Upper lobe of left lung (tissue), 6 donors: Measurements from ENCODE around the gene SLC4A3. TPM values are rescaled to one million over a fixed set of nuclear protein-coding genes. Genes with fewer than 3 reads are reported as not detected.

Source experiments
- ATAC-seq, 2 donors: fragments of 200-7000 bp; cut with Tn5 transposase; one replicate each; pipeline ENCODE4 v1.9.1; 2022; ENCODE audit warnings: mild to moderate bottlenecking in 2 of 2, moderate library complexity in 2 of 2; ENCODE audit not compliant: low FRiP score in 2 of 2
- DNase-seq, 2 donors: peaks; one replicate each; pipeline ENCODE4 v3.0.0-alpha.2; 2019 to 2020
- H3K27ac ChIP-seq, 4 donors: fragments of 200-600 bp; sonication (generic); one replicate each; pipeline ENCODE4 v1.5.1; 2016 to 2019
- H3K27me3 ChIP-seq, 4 donors: fragments of 200-600 bp; sonication (generic); one replicate each; pipeline ENCODE4 v1.5.1; 2017 to 2019
- H3K36me3 ChIP-seq, 4 donors: fragments of 200-600 bp; sonication (generic); one replicate each; pipeline ENCODE4 v1.5.1; 2016 to 2019
- H3K4me1 ChIP-seq, 4 donors: fragments of 200-600 bp; sonication (generic); one replicate each; pipeline ENCODE4 v1.5.1; 2018 to 2019
- H3K4me3 ChIP-seq, 4 donors: fragments of 200-600 bp; sonication (generic); one replicate each; pipeline ENCODE4 v1.5.1; 2017 to 2019; ENCODE audit warnings: mild to moderate bottlenecking in 2 of 4, moderate library complexity in 1 of 4
- H3K9me3 ChIP-seq, 4 donors: fragments of 200-600 bp; sonication (generic); one replicate each; pipeline ENCODE4 v1.5.1; 2018 to 2019
- CTCF ChIP-seq, 6 experiments: fragments of 450-650 bp in 4 of 6; fragments of 200-600 bp in 2 of 6; sonication (generic) in 2 of 6; IDR thresholded peaks; one replicate each; pipeline ENCODE4 v1.5.1; 2016 to 2019; ENCODE audit warnings: antibody characterized with exemption in 6 of 6
- EP300 ChIP-seq, 4 donors: sonication (generic); formaldehyde crosslinking; IDR thresholded peaks; one replicate each; pipeline ENCODE4 v1.5.1; 2017; ENCODE audit warnings: antibody characterized with exemption in 4 of 4, control low read depth in 2 of 4
- POLR2A ChIP-seq, 4 donors: fragments of 450-650 bp; IDR thresholded peaks; one replicate each; pipeline ENCODE4 v1.5.1; 2016 to 2017; ENCODE audit warnings: antibody characterized with exemption in 4 of 4, mild to moderate bottlenecking in 2 of 4
- POLR2AphosphoS5 ChIP-seq, 2 donors: sonication (generic); formaldehyde crosslinking; IDR thresholded peaks; one replicate each; pipeline ENCODE4 v1.5.1; 2017; ENCODE audit warnings: antibody characterized with exemption in 2 of 2
- WGBS, 2 donors: methylation state at CpG; one replicate each; pipeline ENCODE4 v1.1.5; 2017 to 2018; 5-methylcytosine and 5-hydroxymethylcytosine counted together
- total RNA-seq, 6 donors: library from RNA; depleted of rRNA in 4 of 6; stranded (reverse); fragments of >200 nt in 4 of 6; gene quantifications; one replicate each; pipeline versions ENCODE4 v1.1.0 to v1.2.1, GENCODE V29; 2016 to 2021
- donor health status: DM: no; HTN: no; CAD: no; lungs with moderate emphysema.
- donor health status: DM: no; HTN: yes; CAD: no; lungs with severe emphysema.

The SLC4A3 gene
- total RNA-seq, 6 donors from 2014 or later = 0.30 to 14.7 (median 2.1) TPM

DNA sequence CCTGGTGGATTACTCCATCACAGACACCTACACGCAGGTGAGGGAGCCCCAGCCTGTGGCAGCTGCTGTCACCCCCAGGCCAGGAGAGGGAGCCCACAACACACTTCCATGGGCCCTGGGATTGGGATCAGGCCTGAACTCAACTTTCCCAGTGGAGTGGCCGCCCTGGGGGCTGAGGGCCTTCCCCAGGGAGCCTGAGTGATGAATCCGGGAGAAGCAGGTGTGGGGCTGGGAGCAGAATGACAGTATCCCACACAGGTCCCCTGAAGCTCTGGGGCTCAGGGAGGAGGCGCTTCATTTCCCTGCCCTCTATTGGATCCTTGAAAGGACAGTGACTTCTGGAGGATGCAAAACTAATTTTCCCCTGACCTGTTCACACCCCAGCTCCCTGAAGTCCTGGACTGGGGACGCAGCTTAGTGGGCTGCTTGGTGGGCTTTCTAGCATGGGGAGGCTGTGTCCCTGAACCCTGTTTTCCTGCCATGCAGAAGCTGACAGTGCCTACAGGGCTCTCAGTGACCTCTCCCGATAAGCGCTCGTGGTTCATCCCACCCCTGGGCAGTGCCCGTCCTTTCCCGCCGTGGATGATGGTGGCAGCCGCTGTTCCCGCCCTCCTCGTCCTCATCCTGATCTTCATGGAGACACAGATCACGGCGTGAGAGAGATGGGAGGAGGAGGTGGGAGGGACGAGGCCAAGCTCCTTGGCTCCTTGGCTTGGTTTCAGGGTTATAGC is 11.0 kb downstream of the SLC4A3 start:
- peaks cover 4 to 12% (median 5%) of the 10 kb centered on the region in 4 donors for H3K4me1 ChIP-seq
- DNase-seq (no peak), ATAC-seq (no peak)
- no peak for TF ChIP-seq EP300 (IDR thresholded peaks at IDR 0.05)
- no peak for TF ChIP-seq POLR2A (IDR thresholded peaks at IDR 0.05)
- TF ChIP-seq POLR2AphosphoS5 (IDR thresholded peaks at IDR 0.05) = no peak
- TF ChIP-seq CTCF (IDR thresholded peaks at IDR 0.05) = no peak
- 83 to 86% methylated on average over 14 to 17 of the region's 17 CpGs for WGBS, 2 donors
- no peaks in the 10 kb centered on the region for H3K27me3 ChIP-seq
- H3K9me3 ChIP-seq = no peaks in the 10 kb centered on the region
- H3K27ac ChIP-seq = no peak overlapping the region
- H3K4me3 ChIP-seq = no peak overlapping the region
- H3K36me3 ChIP-seq = no peaks in the 10 kb centered on the region

DNA sequence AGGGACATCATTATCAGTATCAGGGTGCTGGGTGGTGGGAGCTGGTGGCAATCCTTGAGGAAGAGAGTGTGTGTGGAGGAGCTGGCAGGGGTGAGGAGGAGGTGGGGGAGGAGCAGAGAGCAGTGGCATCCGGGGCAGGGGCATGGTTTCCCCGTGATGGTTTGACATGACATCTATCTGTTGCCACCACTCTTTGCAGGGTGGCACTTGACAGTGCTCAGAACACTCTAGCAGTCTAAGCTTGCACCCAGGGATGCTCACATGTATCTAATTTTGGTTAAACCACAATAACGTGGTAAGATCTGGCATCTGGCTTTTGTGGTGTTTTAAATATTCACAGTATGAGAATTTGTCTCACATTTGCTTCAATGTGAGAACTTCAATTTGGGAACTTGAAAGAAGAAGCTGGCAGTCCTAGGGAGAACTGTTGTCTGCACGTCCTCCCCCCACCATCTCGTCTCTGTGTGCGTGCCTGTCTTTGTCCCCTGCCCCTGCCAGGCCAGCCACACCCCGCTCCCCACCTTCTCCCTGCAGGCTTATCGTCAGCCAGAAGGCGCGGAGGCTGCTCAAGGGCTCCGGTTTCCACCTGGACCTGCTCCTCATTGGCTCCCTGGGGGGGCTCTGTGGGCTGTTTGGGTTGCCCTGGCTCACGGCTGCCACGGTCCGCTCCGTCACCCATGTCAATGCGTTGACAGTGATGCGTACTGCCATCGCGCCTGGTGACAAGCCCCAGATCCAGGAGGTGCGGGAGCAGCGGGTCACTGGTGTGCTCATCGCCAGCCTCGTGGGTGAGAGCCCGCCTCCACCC is 11.7 kb downstream of the SLC4A3 start:
- DNase-seq (peak in 1 of 2 donors; percentile 74), ATAC-seq (no peak)
- 78 to 83% methylated on average over 23 to 24 of the region's 24 CpGs for WGBS, 2 donors
- no peak for TF ChIP-seq POLR2A (IDR thresholded peaks at IDR 0.05)
- TF ChIP-seq EP300 (IDR thresholded peaks at IDR 0.05) = no peak
- TF ChIP-seq CTCF (IDR thresholded peaks at IDR 0.05) = no peak
- TF ChIP-seq POLR2AphosphoS5 (IDR thresholded peaks at IDR 0.05) = no peak
- Histone ChIP-seq H3K27ac (no peak overlapping the region), H3K4me3 (no peak overlapping the region), H3K36me3 (no peaks in the 10 kb centered on the region), H3K4me1 (peaks cover 4 to 12% (median 5%) of the 10 kb centered on the region in 4 donors), H3K9me3 (no peaks in the 10 kb centered on the region), H3K27me3 (no peaks in the 10 kb centered on the region)

DNA sequence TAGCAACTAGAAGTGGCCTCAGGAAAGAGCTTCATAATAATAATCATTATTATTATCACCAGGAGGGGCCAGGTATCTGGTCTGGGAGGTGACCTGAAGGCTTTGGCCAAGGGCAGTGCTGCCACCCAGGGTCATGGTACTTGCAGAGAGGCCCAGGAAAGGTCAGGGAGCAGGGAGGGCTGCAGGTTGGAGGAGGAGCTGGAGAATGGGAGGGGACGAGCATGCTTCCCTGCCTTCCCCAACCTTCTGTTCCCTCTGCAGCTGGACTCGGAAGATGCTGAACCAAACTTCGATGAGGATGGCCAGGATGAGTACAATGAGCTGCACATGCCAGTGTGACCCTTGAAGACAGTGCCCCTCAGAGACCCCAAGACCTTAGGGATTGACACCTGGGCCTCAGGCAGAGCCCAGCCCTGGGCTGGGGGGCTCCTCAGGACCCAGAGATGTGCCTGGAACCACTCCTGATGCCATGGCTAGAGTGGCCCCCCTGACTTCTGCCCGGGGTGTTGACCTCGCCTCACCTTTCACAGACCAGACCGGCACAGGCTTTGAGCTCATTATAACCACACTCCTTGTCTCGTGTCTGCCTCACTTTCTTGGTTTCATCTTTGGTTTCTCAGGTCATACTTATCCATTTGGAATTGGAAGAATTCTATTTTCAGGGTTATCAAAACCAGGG is 14.1 kb downstream of the SLC4A3 start:
- no peak for DNase-seq
- H3K36me3 ChIP-seq = no peaks in the 10 kb centered on the region
- no peaks in the 10 kb centered on the region for H3K9me3 ChIP-seq
- no peak for ATAC-seq
- no peak overlapping the region for H3K4me3 ChIP-seq
- peaks cover 18 to 28% (median 24%) of the 10 kb centered on the region in 4 donors for H3K4me1 ChIP-seq
- no peak for TF ChIP-seq EP300 (IDR thresholded peaks at IDR 0.05)
- TF ChIP-seq POLR2A (IDR thresholded peaks at IDR 0.05) = no peak
- TF ChIP-seq CTCF (IDR thresholded peaks at IDR 0.05) = no peak
- TF ChIP-seq POLR2AphosphoS5 (IDR thresholded peaks at IDR 0.05) = no peak
- no peak overlapping the region for H3K27ac ChIP-seq
- 81% methylated on average over 7 of the region's 7 CpGs for WGBS, 2 donors
- no peaks in the 10 kb centered on the region for H3K27me3 ChIP-seq

DNA sequence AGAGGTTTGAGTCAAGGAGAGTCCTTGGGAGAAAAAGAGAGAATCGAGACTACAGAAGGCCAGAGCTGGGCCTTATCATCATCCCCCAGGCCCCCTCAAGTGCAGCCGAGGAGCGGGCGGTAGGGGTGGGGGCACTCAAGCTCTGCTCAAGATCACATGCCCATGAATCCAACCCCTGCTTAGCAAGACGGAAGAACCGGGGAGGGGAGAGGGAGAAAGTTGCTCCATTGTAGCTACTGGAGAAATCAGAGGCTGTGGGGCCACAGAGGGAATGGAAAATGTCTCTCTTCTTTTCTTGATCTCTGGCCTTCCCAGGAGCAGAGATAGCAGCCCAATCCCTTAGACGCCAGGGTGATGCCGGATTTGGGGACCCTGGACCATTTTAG is 14.6 kb downstream of the SLC4A3 start:
- DNase-seq = peak in 1 of 2 donors; percentile 45
- 32 to 54% methylated on average over 7 to 8 of the region's 8 CpGs for WGBS, 2 donors
- no peak overlapping the region for H3K4me3 ChIP-seq
- no peaks in the 10 kb centered on the region for H3K36me3 ChIP-seq
- H3K9me3 ChIP-seq = no peaks in the 10 kb centered on the region
- ATAC-seq = no peak
- H3K4me1 ChIP-seq = peaks cover 18 to 28% (median 24%) of the 10 kb centered on the region in 4 donors
- no peak overlapping the region for H3K27ac ChIP-seq
- H3K27me3 ChIP-seq = no peaks in the 10 kb centered on the region
- no peak for TF ChIP-seq POLR2A (IDR thresholded peaks at IDR 0.05)
- no peak for TF ChIP-seq POLR2AphosphoS5 (IDR thresholded peaks at IDR 0.05)
- TF ChIP-seq CTCF (IDR thresholded peaks at IDR 0.05) = no peak
- TF ChIP-seq EP300 (IDR thresholded peaks at IDR 0.05) = no peak
